Fibroblast of lung (primary cell): Measurements from ENCODE around the gene SERGEF. TPM values are rescaled to one million over a fixed set of nuclear protein-coding genes. Genes with fewer than 3 reads are reported as not detected.

Experiments used
- DNase-seq, 2 donors: peaks; one replicate each; pipeline versions ENCODE4 v3.0.0 to v3.0.0-alpha.2; 2010; ENCODE audit warnings: low read depth in 2 of 2
- H2AFZ ChIP-seq: 2 replicates; pipeline ENCODE4 v1.5.1; 2012; ENCODE audit warnings: low read length, control low read depth, inconsistent platforms
- H3K27ac ChIP-seq: 2 replicates; pipeline ENCODE4 v1.5.1; 2011; ENCODE audit warnings: low read length, control low read depth; ENCODE audit not compliant: insufficient read depth
- H3K27me3 ChIP-seq: 2 replicates; pipeline ENCODE4 v1.5.1; 2011; ENCODE audit warnings: mild to moderate bottlenecking, low read length; ENCODE audit not compliant: control insufficient read depth, insufficient read depth
- H3K36me3 ChIP-seq: 2 replicates; pipeline ENCODE4 v1.5.1; 2011; ENCODE audit warnings: low read length; ENCODE audit not compliant: control insufficient read depth, insufficient read depth
- H3K4me1 ChIP-seq: 2 replicates; pipeline ENCODE4 v1.5.1; 2011; ENCODE audit warnings: low read length; ENCODE audit not compliant: control insufficient read depth, insufficient read depth; ENCODE audit errors: extremely low read depth
- H3K4me2 ChIP-seq: 2 replicates; pipeline ENCODE4 v1.5.1; 2011; ENCODE audit warnings: low read length, control low read depth; ENCODE audit not compliant: insufficient read depth; ENCODE audit errors: extremely low read depth
- H3K4me3 ChIP-seq, 4 experiments: fragments of 200-600 bp in 1 of 4; sonication (generic) in 1 of 4; replicated peaks in 1 of 4; 2 replicates each; pipeline ENCODE4 v1.5.1; 2011 to 2016; ENCODE audit warnings: low read length in 4 of 4, low read depth in 3 of 4, mild to moderate bottlenecking in 3 of 4, control low read depth in 2 of 4, inconsistent platforms in 1 of 4, mixed read lengths in 1 of 4; ENCODE audit not compliant: insufficient read depth in 1 of 4; ENCODE audit errors: control extremely low read depth in 1 of 4
- H3K79me2 ChIP-seq: 2 replicates; pipeline ENCODE4 v1.5.1; 2012; ENCODE audit warnings: mild to moderate bottlenecking, low read length, inconsistent platforms; ENCODE audit not compliant: control insufficient read depth, insufficient read depth
- H3K9ac ChIP-seq: 2 replicates; pipeline ENCODE4 v1.5.1; 2011; ENCODE audit warnings: mild to moderate bottlenecking, low read length, control low read depth; ENCODE audit not compliant: insufficient read depth
- H3K9me3 ChIP-seq: 2 replicates; pipeline ENCODE4 v1.5.1; 2012; ENCODE audit warnings: low read depth, low read length; ENCODE audit not compliant: control insufficient read depth, insufficient read depth
- H4K20me1 ChIP-seq: 2 replicates; pipeline ENCODE4 v1.5.1; 2011; ENCODE audit warnings: low read length; ENCODE audit not compliant: control insufficient read depth, insufficient read depth; ENCODE audit errors: extremely low read depth
- EZH2 ChIP-seq: IDR thresholded peaks from 2 replicates; pipeline ENCODE4 v1.5.1; 2012; ENCODE audit warnings: low read length, control low read depth, mild to moderate bottlenecking; ENCODE audit errors: missing control alignments
- polyA plus RNA-seq, 2 donors: library from polyadenylated mRNA; depleted of rRNA in 1 of 2; stranded (reverse) in 1 of 2; unstranded in 1 of 2; fragments of >200 nt; gene quantifications; 2 replicates each; pipeline ENCODE4 v1.2.1, GENCODE V29; 2011 to 2012; ENCODE audit warnings: missing spikeins in 1 of 2
- total RNA-seq: library from RNA; depleted of rRNA; stranded (reverse); fragments of >200 nt; gene quantifications from 2 replicates; pipeline ENCODE4 v1.2.1, GENCODE V29; 2014
- TF ChIP-seq, protein P1 (sequence below), 2 donors: IDR thresholded peaks in 1 of 2; conservative IDR thresholded peaks in 1 of 2; 1 replicate in 1 of 2; 2 replicates in 1 of 2; pipeline ENCODE4 v1.5.1; 2011 to 2012; ENCODE audit warnings: low read length in 2 of 2, control low read depth in 1 of 2, inconsistent platforms in 1 of 2, low read depth in 1 of 2, mild to moderate bottlenecking in 1 of 2

Gene SERGEF
- total and polyA plus RNA-seq, 2 donors (not counting 1 experiment from before 2014, with no cell fraction given) = 14.5 to 38.5 TPM

DNA sequence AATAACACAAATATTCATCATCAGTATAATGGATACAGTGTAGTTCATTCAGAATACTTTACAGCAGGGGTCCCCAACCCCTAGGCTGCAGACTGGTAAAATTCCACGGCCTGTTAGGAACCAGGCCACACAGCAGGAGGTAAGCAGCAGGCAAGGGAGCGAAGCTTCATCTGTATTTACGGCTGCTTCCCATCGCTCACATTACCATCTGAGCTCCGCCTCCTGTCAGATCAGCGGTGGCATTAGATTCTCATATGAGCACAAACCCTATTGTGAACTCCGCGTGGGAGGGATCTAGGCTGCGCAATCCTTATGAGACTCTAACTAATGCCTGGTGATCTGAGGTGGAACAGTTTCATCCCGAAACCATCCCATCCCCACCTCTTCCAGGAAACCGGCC is 125.1 kb downstream of the SERGEF start:
- TF ChIP-seq, protein P1, sequence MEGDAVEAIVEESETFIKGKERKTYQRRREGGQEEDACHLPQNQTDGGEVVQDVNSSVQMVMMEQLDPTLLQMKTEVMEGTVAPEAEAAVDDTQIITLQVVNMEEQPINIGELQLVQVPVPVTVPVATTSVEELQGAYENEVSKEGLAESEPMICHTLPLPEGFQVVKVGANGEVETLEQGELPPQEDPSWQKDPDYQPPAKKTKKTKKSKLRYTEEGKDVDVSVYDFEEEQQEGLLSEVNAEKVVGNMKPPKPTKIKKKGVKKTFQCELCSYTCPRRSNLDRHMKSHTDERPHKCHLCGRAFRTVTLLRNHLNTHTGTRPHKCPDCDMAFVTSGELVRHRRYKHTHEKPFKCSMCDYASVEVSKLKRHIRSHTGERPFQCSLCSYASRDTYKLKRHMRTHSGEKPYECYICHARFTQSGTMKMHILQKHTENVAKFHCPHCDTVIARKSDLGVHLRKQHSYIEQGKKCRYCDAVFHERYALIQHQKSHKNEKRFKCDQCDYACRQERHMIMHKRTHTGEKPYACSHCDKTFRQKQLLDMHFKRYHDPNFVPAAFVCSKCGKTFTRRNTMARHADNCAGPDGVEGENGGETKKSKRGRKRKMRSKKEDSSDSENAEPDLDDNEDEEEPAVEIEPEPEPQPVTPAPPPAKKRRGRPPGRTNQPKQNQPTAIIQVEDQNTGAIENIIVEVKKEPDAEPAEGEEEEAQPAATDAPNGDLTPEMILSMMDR (conservative IDR thresholded peaks at IDR 0.05 in 1 of 2, IDR thresholded peaks at IDR 0.05 in 1 of 2; ENCODE audit: low read depth in 1 of 2, low read length in 2 of 2) = no peak
- Histone ChIP-seq H2AFZ (no peak overlapping the region), H3K36me3 (no peaks in the 10 kb centered on the region), H4K20me1 (no peaks in the 10 kb centered on the region), H3K4me1 (no peaks in the 10 kb centered on the region), H3K27ac (no peak overlapping the region), H3K4me2 (no peak overlapping the region), H3K27me3 (no peaks in the 10 kb centered on the region), H3K79me2 (no peaks in the 10 kb centered on the region), H3K4me3 (no peak overlapping the region), H3K9ac (no peak overlapping the region), H3K9me3 (no peaks in the 10 kb centered on the region)
- DNase-seq = peak in 1 of 2 donors; percentile 1

DNA sequence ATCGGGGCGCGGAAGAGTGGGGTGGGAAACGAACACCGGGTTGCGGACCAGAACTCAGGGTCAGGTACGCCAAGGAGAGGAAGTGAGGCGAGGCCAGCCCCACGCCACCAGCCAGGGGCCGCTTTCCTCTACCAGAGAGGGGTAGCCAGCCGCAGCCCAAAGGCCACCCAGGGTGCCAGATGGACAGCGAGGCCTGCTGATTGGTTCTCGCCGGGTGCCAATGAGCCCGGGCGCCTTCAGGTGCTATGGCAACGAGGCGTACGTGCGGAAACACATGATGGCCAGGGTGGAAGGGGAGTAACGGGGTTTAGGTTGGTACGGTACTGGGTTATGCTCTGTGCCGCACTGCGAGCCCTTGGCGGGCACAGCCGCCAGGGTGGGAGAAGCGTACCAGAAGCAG is 128.9 kb downstream of the SERGEF start:
- H3K27ac ChIP-seq = no peak overlapping the region

DNA sequence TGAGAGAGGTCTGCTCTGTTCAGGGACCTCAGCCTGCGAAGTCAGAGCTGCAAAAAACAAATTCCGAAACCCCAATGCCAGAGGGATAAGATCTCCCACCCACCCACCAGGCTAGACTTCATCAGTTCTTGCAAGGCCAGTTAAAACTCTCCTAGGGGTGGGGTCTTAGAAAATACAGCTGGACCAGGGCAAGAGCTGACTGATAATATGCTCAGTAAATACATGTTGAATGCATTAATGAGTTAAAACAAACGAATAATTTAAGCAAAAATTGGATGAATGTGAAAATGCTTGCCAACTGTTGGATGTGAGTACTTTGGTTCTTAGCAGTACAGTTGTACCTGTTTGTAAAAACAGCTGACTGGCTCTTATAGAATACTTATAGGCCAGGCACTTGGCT is 129.8 kb downstream of the SERGEF start:
- Histone ChIP-seq H3K79me2 (no peaks in the 10 kb centered on the region), H3K9ac (no peak overlapping the region), H3K27me3 (no peaks in the 10 kb centered on the region), H2AFZ (no peak overlapping the region), H3K4me2 (no peak overlapping the region), H3K4me1 (no peaks in the 10 kb centered on the region), H4K20me1 (no peaks in the 10 kb centered on the region), H3K9me3 (no peaks in the 10 kb centered on the region), H3K4me3 (no peak overlapping the region), H3K36me3 (no peaks in the 10 kb centered on the region), H3K27ac (no peak overlapping the region)
- DNase-seq = no peak
- TF ChIP-seq, protein P1 (conservative IDR thresholded peaks at IDR 0.05 in 1 of 2, IDR thresholded peaks at IDR 0.05 in 1 of 2; ENCODE audit: low read depth in 1 of 2, low read length in 2 of 2) = no peak
- no peak for TF ChIP-seq EZH2

More for the DNA sequence above, 128.9 kb downstream of the SERGEF start:
- H3K4me3 ChIP-seq = no peak overlapping the region
- TF ChIP-seq, protein P1 (conservative IDR thresholded peaks at IDR 0.05 in 1 of 2, IDR thresholded peaks at IDR 0.05 in 1 of 2; ENCODE audit: low read depth in 1 of 2, low read length in 2 of 2) = no peak
- no peak for TF ChIP-seq EZH2
- no peak overlapping the region for H3K4me2 ChIP-seq
- H3K27me3 ChIP-seq = no peaks in the 10 kb centered on the region
- no peaks in the 10 kb centered on the region for H3K79me2 ChIP-seq
- H4K20me1 ChIP-seq = no peaks in the 10 kb centered on the region
- H3K4me1 ChIP-seq = no peaks in the 10 kb centered on the region
- H3K9me3 ChIP-seq = no peaks in the 10 kb centered on the region
- no peak for DNase-seq
- H3K9ac ChIP-seq = no peak overlapping the region
- no peaks in the 10 kb centered on the region for H3K36me3 ChIP-seq
- no peak overlapping the region for H2AFZ ChIP-seq
